Caco-2 (cell line): Measurements from ENCODE around the gene DZIP1. TPM values are rescaled to one million over a fixed set of nuclear protein-coding genes. Genes with fewer than 3 reads are reported as not detected.
"Not testable (repeated sequence)": the region's sequence is repeated elsewhere in the genome, so short reads cannot be mapped to it uniquely, and the experiment has no call there.

Experiments used
- BruUV-seq: library from RNA; stranded (reverse); fragments of 400-500 nt; replicated peaks from 2 replicates; lab custom pipeline; 2021; lab: Mats Ljungman, UMichigan
- CTCF ChIA-PET: fragments of 300-600 bp; sonication (Branson Sonifier 250); formaldehyde crosslinking; loops from one replicate; lab custom pipeline; 2022; ENCODE audit warnings: antibody characterized with exemption; lab: Charles Lee
- POLR2A ChIA-PET: fragments of 300-600 bp; sonication (Branson Sonifier 250); formaldehyde crosslinking; loops from one replicate; lab custom pipeline; 2022; ENCODE audit warnings: antibody characterized with exemption; lab: Charles Lee
- DNase-seq, 2 experiments: peaks; one replicate each; pipeline versions ENCODE4 v3.0.0 to v3.0.0-alpha.2; 2020 to 2022
- H3K27me3 ChIP-seq: replicated peaks from 2 replicates; pipeline ENCODE4 v1.6.0; 2011; ENCODE audit warnings: low read length; ENCODE audit not compliant: control insufficient read depth, insufficient read depth
- H3K36me3 ChIP-seq: 2 replicates; pipeline ENCODE4 v1.5.1; 2011; ENCODE audit warnings: low read length; ENCODE audit not compliant: control insufficient read depth, insufficient read depth
- H3K4me1 ChIP-seq: fragments of 250-450 bp; sonication (Bioruptor Pico); 2 replicates; pipeline ENCODE4 v1.5.1; 2020; ENCODE audit warnings: mild to moderate bottlenecking
- H3K4me3 ChIP-seq: 2 replicates; pipeline ENCODE4 v1.5.1; 2011; ENCODE audit warnings: low read depth, mild to moderate bottlenecking, control low read depth, low read length
- H3K9me3 ChIP-seq: fragments of 250-450 bp; sonication (Bioruptor Pico); 2 replicates; pipeline ENCODE4 v1.5.1; 2020; ENCODE audit warnings: mild to moderate bottlenecking, moderate library complexity
- H3K27ac Mint-ChIP-seq: one replicate; pipeline ENCODE4 v1.8.0; 2022; ENCODE audit warnings: mixed read lengths; ENCODE audit not compliant: unreplicated experiment
- H3K27me3 Mint-ChIP-seq: one replicate; pipeline ENCODE4 v1.8.0; 2022; ENCODE audit warnings: mixed read lengths; ENCODE audit not compliant: insufficient read depth, unreplicated experiment
- H3K36me3 Mint-ChIP-seq: one replicate; pipeline ENCODE4 v1.8.0; 2022; ENCODE audit warnings: mild to moderate bottlenecking, mixed read lengths; ENCODE audit not compliant: insufficient read depth, unreplicated experiment
- H3K4me1 Mint-ChIP-seq: one replicate; pipeline ENCODE4 v1.8.0; 2022; ENCODE audit warnings: low read depth, mixed read lengths; ENCODE audit not compliant: unreplicated experiment
- H3K4me3 Mint-ChIP-seq: one replicate; pipeline ENCODE4 v1.8.0; 2022; ENCODE audit warnings: mild to moderate bottlenecking, moderate library complexity, mixed read lengths; ENCODE audit not compliant: unreplicated experiment
- H3K9me3 Mint-ChIP-seq: one replicate; pipeline ENCODE4 v1.8.0; 2022; ENCODE audit warnings: mixed read lengths; ENCODE audit not compliant: unreplicated experiment
- intact Hi-C: fragments of 100-400 bp; cut with micrococcal nuclease; formaldehyde crosslinking; loops from one replicate; pipeline ENCODE4 v1.10.0; 2022; ENCODE audit not compliant: unreplicated experiment
- total RNA-seq: library from RNA; stranded (reverse); gene quantifications from 2 replicates; pipeline ENCODE4 v1.2.3, GENCODE V29; 2022
- TF ChIP-seq, protein P1 (sequence below), 2 experiments: fragments of 200-600 bp in 1 of 2; IDR thresholded peaks; 1 replicate in 1 of 2; 2 replicates in 1 of 2; pipeline versions ENCODE4 v1.5.1 to v1.8.0; 2011 to 2022; ENCODE audit warnings: antibody characterized with exemption in 1 of 2, control low read depth in 1 of 2, inconsistent platforms in 1 of 2, low read depth in 1 of 2, low read length in 1 of 2, mild to moderate bottlenecking in 1 of 2, moderate library complexity in 1 of 2; ENCODE audit not compliant: insufficient read depth in 1 of 2, severe bottlenecking in 1 of 2, unreplicated experiment in 1 of 2

The DZIP1 gene
- total RNA-seq, 1 experiment from 2014 or later = 6.5 TPM

DNA sequence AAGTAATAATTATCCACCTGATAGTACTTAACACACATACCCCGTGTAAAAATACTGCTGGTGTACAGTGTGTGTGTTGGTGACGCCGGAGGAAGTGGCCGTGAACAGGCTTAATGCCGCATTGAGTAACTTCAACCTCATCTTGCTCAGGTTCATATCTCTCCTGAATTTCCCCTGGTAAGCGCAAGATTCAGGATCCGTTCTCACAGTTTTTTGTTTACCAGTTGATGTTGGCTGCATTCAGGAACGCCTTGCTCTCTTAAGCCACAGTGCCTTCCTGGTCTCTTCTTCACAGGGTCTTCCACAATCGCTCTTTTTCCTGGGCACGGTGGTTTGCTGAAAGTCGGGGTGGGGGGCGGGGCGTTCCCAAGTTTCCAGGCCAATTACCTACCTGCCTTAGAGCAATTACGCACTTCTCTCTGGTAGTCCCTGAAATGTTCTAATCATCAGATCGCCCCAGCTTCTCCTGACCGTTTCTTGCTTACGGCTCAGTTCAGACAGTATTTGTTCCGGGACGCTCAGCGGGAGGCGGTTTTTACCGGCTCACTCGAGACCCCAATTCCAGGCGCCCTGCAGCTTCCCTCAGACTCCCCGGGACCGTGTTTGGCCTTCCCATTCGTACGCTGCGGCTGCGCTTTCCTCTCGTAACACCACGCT, 31.7 kb upstream of the DZIP1 start:
- Histone ChIP-seq H3K4me3 (peak overlapping the region; percentile 72), H3K4me1 (peaks cover 17% of the 10 kb centered on the region; the same call in 1 of the 2 replicates), H3K36me3 (no peaks in the 10 kb centered on the region), H3K27me3 (no peaks in the 10 kb centered on the region), H3K9me3 (no peaks in the 10 kb centered on the region)
- peak overlapping the region; percentile 95 for H3K27ac Mint-ChIP-seq
- H3K27me3 Mint-ChIP-seq = no peaks in the 10 kb centered on the region
- ChIA-PET POLR2A (interaction anchor here (0.6 to 1.3 kb wide), 8 partner anchors 9 to 377 kb away, joined by 3 to 8 read pairs (median 4); partner anchors contain the start of genes DZIP1 and UGGT2), CTCF (interaction anchor here (0.6 to 1.3 kb wide), 4 partner anchors 15 to 1757 kb away, joined by 4 to 13 read pairs (median 4); no protein-coding TSS in a partner anchor)
- peak in 1 of 2 experiments; percentile 46 for DNase-seq
- H3K4me1 Mint-ChIP-seq = peaks cover 21% of the 10 kb centered on the region
- TF ChIP-seq, protein P1, sequence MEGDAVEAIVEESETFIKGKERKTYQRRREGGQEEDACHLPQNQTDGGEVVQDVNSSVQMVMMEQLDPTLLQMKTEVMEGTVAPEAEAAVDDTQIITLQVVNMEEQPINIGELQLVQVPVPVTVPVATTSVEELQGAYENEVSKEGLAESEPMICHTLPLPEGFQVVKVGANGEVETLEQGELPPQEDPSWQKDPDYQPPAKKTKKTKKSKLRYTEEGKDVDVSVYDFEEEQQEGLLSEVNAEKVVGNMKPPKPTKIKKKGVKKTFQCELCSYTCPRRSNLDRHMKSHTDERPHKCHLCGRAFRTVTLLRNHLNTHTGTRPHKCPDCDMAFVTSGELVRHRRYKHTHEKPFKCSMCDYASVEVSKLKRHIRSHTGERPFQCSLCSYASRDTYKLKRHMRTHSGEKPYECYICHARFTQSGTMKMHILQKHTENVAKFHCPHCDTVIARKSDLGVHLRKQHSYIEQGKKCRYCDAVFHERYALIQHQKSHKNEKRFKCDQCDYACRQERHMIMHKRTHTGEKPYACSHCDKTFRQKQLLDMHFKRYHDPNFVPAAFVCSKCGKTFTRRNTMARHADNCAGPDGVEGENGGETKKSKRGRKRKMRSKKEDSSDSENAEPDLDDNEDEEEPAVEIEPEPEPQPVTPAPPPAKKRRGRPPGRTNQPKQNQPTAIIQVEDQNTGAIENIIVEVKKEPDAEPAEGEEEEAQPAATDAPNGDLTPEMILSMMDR (IDR thresholded peaks at IDR 0.05; ENCODE audit: insufficient read depth in 1 of 2, low read depth in 1 of 2, low read length in 1 of 2, severe bottlenecking in 1 of 2, unreplicated experiment in 1 of 2) = no peak
- peaks cover 11% of the 10 kb centered on the region for H3K36me3 Mint-ChIP-seq
- TSS peak; percentile 62 for BruUV-seq
- H3K9me3 Mint-ChIP-seq = peaks cover 4% of the 10 kb centered on the region
- H3K4me3 Mint-ChIP-seq = peak overlapping the region; percentile 89
- intact Hi-C loops = loop anchor here (1.0 to 5.0 kb wide), 3 partner anchors 20 to 376 kb away; partner anchors contain the start of gene UGGT2

DNA sequence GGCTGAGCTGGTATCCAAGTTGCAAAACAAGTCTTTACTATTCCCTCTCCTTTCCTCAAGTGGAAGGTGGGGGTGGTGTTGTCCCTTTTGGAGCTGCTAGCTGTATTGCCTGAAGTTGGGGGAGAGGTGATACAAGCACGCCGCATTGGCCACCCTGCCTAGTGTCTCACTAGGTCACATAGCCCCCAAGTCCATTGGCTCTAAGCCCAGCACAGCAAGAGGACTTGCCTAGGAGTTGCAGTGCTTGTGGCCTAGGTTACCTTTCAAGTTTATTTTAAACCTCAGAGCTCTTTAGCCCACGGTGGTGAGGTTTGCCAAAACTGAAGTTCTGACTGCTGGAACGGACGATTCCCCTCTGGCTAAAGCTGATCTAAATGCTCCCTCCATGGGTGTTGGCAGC, 27.1 kb upstream of the DZIP1 start:
- Mint-ChIP-seq H3K27ac (no peak overlapping the region), H3K4me1 (peaks cover 21% of the 10 kb centered on the region), H3K4me3 (no peak overlapping the region), H3K27me3 (no peaks in the 10 kb centered on the region), H3K36me3 (peaks cover 4% of the 10 kb centered on the region), H3K9me3 (peaks cover 39% of the 10 kb centered on the region)
- Histone ChIP-seq H3K4me3 (no peak overlapping the region), H3K4me1 (0 out of 2 replicates have a peak, but pooled peaks cover 10% of the 10 kb centered on the region), H3K27me3 (no peaks in the 10 kb centered on the region), H3K9me3 (peaks cover 8% of the 10 kb centered on the region; the same call in 1 of the 2 replicates), H3K36me3 (no peaks in the 10 kb centered on the region)
- CTCF ChIA-PET = interaction anchor here (1.0 kb wide), 1 partner anchor 10 kb away, joined by 3 read pairs; no protein-coding TSS in a partner anchor
- no TSS peak for BruUV-seq
- no peak for DNase-seq
- POLR2A ChIA-PET = no interaction called here
- TF ChIP-seq, protein P1 (IDR thresholded peaks at IDR 0.05; ENCODE audit: insufficient read depth in 1 of 2, low read depth in 1 of 2, low read length in 1 of 2, severe bottlenecking in 1 of 2, unreplicated experiment in 1 of 2) = no peak
- intact Hi-C loops = no loop called here

DNA sequence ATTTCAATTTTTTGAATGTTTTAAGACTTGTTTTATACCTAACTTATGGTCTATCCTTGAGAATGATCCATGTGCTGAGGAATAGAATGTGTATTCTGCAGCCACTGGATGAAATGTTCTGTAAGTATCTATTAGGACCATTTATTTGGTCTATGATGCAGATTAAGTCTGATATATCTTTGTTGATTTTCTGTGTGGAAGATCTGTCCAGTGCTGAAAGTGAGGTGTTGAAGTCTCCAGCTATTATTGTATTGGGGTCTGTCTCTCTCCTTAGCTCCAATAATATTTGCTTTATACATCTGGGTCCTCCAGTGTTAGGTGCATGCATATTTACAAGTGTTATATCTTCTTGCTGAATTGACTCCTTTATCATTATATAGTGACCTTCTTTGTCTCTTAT, 22.7 kb upstream of the DZIP1 start:
- not testable (repeated sequence) for H3K27me3 Mint-ChIP-seq

More for the DNA sequence above, 22.7 kb upstream of the DZIP1 start:
- CTCF ChIA-PET, H3K36me3 Mint-ChIP-seq, DNase-seq, intact Hi-C loops, H3K4me3 ChIP-seq, POLR2A ChIA-PET, H3K4me1 Mint-ChIP-seq, BruUV-seq, H3K27ac Mint-ChIP-seq, H3K4me3 Mint-ChIP-seq, H3K36me3 ChIP-seq, H3K27me3 ChIP-seq, H3K4me1 ChIP-seq: not testable (repeated sequence)
- peaks cover 16% of the 10 kb centered on the region; the same call in 1 of the 2 replicates for H3K9me3 ChIP-seq
- peaks cover 54% of the 10 kb centered on the region for H3K9me3 Mint-ChIP-seq
